ENCODE data around the gene ESX1. TPM values are rescaled to one million over a fixed set of nuclear protein-coding genes. Genes with fewer than 3 reads are reported as not detected.
"Not testable (repeated sequence)": the region's sequence is repeated elsewhere in the genome, so short reads cannot be mapped to it uniquely, and the experiment has no call there.

Gene ESX1
- not detected for total RNA-seq
- long read RNA-seq: 0 reads

DNA sequence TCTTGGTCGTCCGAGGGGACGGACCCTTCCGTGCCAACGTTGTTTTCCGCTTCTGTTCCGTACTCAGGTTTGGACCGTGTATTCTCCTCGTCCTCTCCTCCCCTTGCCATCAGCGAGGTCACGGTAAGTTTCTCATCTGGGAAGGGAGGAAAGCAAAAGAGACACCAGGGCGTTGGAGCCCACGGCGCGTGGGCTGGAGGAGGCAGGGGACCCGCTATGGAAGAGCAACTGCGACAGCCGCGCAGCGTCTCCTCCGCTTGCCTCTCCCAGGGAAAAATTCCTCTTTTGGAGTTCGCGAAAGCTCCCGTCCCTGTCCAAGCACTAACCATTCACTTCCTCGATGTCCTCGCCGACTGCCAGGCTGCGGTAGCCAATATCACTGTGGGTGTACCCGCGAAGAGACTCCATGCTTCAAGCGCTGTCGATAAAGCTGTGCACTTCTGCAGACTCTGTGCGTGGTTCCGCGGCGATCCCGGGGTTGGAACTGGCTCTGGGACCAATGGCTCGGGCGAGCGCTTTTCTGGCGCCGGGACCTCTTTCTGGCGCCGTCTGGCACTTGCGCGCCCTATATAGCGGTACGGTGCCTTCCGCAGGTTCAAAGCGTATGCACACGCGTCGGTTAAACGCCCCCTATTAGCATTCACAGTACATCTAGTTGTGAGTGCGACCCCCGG lies at the start of gene ESX1:
Gene ESX1 (minus strand): TSS at position 492 of the 674 bp plus-strand sequence. CDS start 84 bp downstream, at position 408.
- no peak for DNase-seq (ENCODE audit: missing footprints)
- intact Hi-C loops (cut with DNase I): no loop called here
- ATAC-seq: no peak

DNA sequence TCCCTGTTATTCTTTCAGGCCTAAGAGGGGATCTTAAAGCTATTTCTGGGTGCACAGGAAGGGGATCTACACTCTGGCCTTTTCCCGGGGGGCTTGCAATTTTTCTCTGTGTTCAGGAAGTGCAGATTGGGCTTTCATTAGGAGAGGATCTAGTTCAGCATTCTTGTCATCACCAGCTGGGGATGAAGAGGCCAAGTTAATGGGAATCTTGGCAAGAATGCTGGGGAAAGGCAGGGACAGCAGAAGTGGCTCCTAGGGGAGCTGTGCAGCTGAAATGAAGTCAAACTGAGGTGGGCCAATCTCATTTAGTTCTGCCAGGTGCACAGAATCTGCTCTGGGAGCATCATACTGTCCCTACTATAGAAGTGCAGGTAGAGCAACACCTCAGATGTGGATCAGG lies 40.9 kb upstream of the ESX1 start:
- intact Hi-C loops (cut with DNase I): no loop called here
- ATAC-seq (no peak), DNase-seq (ENCODE audit: missing footprints) (no peak)

DNA sequence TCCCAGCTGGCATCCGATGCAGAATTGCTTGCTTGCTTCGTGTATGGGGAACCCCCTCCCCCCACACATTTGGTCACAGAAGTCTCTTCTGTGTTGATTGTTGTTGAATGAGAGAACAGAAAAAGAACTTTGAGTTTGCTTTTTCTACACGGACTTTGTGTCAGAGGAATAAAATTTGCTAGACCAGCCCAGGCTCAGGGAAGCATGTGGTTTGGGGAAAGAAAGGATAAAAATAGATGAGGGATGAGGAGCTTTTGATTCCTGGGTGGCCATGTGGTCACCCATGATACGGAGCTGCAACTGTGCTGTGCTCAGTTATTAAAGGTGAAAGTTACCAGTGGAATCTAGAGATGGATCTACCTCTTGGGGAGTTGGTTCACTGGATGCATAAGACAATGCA lies 34.2 kb upstream of the ESX1 start:
- intact Hi-C loops (cut with DNase I): no loop called here
- ATAC-seq (no peak), DNase-seq (ENCODE audit: missing footprints) (no peak)

DNA sequence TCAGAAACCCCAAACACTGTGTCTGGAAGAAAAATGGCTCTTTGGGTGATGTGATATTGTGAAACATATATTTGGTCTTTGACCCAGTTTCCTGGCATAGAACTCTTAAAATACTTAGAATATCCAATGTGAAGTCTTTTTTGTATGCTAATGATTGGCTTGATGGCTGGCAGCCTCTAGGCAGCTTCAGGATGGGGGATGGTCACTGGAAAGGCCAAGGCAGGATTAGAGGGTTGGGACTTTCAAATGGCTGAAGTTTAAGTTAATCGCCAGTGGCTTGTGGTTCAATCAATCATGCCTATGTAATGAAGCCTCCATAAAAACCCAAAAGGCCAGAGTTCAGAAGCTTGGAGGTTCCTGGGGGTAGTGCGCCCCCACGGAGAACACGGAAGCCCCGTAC lies 33.5 kb upstream of the ESX1 start:
- intact Hi-C loops (cut with DNase I): no loop called here
- no peak for ATAC-seq
- no peak for DNase-seq (ENCODE audit: missing footprints)

DNA sequence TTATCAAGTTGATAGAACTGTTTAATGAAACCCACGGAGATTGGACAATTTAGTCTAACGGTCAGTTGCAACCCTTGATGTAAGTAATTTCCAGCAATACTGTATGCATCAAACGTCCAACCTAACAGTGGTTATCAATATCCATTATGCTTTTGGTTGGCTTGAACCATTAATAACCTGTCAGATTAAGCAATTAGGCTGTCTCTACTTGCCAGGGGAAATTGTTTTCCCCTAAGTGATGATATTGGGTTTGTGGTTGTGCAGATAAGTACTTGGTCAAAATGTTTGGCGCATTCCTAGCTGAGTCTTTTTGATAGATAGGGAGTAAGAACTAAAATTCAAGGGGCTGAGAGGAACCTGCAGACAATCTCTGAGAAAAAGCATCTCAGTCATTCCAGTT lies 30.5 kb upstream of the ESX1 start:
- intact Hi-C loops (cut with DNase I): no loop called here
- no peak for DNase-seq (ENCODE audit: missing footprints)
- ATAC-seq: no peak

DNA sequence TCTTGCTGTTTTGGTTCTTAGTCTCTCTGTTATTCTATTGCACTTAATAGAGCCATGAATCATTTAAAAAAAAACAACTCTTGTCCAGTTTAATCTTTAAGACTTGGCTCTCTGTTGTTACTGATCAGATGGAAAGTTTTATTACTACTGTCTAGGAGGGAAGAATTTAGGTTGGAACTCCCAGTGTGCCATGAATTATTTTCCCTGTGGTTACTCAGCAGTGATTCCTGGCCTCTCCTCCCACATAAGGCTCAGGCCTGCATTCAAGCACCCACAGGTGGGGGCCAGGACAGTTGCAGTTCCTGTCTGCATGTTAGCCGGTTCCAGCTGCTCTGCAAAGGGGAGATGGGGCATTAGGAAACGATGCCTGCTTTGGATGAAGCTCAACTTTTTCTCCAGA lies 29.8 kb upstream of the ESX1 start:
- intact Hi-C loops (cut with DNase I): no loop called here
- DNase-seq (ENCODE audit: missing footprints) (no peak), ATAC-seq (no peak)

DNA sequence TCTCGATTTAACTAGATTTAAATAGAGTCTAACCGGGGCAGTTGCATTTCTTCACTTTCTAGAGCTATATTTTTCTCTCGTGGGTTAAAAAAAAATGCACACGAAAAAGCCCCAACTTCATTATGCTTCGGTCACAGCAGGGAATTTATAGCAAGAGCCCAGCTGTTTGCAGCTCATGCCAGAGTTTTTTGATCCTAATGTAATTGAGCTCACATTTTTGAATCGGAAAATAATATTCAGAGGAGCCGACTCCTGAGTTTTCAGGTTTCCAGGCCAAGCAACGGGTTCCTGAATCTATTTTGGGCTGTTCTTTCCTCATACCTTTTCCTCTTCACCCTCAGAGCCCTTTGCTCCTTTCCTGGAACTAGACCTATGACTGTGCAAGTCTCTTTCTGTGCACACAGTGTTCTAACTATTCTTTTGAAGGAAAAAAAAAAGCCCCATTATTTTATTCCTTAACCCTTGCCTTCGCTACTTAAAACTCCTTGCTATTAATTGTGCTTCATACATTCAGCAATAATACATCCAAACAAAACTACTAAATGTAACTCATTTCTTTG lies 27.5 kb upstream of the ESX1 start:
- DNase-seq (ENCODE audit: missing footprints): no peak
- ATAC-seq: no peak
- intact Hi-C loops (cut with DNase I): no loop called here

DNA sequence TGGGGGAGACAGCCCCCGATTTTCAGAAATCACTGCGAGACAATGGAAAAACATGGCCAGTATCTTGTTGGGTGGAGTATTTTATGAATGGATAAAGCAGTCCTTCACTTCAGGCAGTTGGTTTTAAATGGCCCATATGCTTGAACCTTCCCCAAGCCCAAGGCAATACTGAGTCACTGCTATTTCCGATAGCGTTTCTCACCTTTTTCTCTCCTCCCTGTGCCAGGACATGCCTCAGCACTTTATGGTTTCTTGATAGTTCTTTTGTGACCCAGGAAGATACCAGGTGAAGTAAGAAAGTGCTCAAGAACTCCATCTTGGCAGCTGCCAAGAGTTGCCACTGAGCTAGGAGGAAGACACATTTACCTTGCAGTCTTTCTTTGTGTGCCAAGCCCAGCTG lies 26.8 kb upstream of the ESX1 start:
- ATAC-seq (no peak), DNase-seq (ENCODE audit: missing footprints) (no peak)
- intact Hi-C loops (cut with DNase I): no loop called here

DNA sequence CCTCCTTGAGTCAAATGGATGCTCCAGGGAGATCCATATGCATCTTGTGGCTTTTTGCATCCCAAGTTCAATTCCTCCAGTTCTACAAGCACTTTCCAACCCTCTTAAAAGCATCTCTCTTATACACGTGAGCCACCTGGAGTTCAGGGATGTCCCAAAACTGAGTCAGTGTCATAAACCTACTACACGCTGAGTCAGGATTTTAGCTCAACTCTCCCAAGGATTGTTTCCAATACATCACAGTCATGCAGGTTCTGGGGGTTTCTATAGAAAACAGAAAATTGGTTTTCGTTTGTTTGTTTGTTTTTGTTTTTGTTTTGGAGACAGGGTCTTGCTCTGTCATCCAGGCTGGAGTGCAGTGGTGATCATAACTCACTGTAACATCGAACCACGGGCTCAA lies 25.9 kb upstream of the ESX1 start:
- no peak for DNase-seq (ENCODE audit: missing footprints)
- ATAC-seq: no peak
- intact Hi-C loops (cut with DNase I): no loop called here

DNA sequence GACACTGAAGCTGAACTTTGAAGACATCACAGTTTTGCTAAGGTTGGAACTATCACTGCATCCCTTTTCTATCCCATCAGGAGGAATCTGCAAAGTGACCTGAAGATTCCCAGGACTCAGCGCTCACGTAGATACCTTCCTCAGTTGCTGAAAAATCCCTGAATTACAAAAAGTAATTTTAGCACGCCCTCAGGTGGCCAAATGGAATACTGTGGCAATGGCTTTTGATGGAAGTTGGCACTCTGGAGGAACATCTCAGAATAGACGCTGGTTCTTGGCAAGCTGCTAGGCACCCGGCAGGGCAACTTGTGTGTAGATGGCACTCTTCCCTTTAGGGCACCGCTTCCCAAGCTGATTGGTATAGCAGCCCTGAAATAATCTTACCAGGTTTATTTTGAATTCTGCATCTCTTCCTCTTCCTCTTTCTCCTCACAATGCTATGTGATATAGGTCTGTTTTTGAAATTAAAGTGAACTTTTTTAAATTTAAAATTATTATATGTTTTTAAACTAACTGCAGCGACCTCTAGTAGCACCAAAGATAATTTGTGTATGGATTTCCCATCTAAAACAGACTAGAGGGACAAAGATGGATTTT lies 16.3 kb upstream of the ESX1 start:
- ATAC-seq (peak; percentile 44), DNase-seq (ENCODE audit: missing footprints) (no peak)
- intact Hi-C loops (cut with DNase I): no loop called here

DNA sequence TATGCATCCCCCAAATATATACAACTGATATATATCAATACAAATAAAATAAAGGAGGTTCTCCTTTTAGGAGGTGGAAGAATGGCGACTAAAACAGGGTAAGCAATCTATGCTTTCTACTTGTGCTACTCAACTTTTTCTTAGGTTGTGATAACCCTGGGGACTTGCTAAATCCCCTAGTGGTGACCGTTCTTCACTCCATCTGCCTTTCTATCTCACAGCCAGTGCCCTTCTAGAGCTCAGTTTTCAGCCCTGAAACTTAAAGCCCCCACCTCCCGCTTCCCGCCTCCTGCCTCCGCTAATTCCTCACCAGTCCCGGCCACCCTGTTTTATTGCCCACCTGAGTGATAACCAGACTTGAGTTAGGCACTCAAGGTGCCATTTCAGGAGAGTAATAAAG lies 15.5 kb upstream of the ESX1 start:
- ATAC-seq (no peak), DNase-seq (ENCODE audit: missing footprints) (no peak)
- intact Hi-C loops (cut with DNase I): no loop called here

DNA sequence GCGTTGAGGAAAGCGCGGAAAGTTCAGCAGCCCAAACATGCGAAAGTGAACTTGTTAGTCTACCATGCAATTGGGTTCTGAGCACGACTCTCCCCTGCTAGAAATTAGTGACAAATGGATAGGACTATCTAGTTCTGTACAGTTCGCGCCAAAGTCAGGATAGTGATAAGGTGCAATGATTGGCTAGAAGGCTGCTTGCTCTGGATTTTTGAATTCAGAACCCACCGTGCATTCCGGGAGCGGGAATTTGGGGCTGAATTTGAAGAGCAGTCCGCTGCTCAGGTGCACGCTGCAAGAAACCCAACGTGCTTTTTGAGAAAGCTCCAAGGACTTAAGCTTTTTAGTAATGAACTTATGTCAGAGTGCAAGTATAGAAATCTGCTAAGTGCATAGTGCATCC lies 732 bp upstream of the ESX1 start:
- DNase-seq (ENCODE audit: missing footprints) (no peak), ATAC-seq (no peak)
- intact Hi-C loops (cut with DNase I): no loop called here

DNA sequence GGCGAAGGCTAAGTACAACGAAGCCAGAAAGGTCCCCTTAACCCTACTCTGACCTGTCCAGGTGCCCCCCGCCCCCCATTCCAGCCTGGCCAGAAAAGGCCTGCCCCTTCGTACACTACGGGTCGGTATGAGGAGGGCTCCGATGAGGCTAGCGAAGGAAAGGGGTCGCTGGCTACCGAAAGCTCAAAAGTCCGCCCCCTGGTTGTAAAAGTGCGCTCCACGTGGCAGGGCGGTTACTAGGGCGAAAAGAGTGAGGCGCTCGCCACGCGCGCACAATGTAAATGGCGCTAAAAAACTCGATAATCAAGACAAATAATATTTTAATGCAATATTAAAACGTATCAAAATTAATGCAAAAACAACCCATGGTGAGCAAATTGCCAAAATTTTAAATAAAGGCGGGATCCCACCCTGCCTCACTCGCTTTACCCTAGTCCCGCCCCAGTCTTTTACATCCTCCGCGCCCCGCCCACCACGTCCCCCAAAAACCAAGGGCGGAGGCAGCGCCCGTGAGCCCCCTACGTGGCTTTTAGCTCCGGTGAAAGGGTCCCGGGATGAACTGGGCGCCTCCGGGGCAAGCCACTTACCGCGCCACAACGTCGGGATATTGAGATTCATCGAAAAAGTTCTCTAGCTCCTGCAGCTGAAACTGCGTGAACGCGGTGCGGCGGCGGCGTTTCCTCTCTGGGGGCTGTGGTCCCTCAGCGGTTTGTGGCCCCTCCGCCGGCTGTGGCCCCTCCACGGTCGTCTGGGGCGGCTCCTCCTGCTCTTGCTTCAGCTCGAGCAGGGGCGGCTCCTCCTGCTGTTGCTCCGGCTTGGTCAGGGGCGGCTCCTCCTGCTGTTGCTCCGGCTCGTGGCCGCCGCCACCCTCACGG lies 929 bp downstream of the ESX1 start:
- intact Hi-C loops (cut with DNase I): no loop called here
- ATAC-seq (no peak), DNase-seq (ENCODE audit: missing footprints) (no peak)

DNA sequence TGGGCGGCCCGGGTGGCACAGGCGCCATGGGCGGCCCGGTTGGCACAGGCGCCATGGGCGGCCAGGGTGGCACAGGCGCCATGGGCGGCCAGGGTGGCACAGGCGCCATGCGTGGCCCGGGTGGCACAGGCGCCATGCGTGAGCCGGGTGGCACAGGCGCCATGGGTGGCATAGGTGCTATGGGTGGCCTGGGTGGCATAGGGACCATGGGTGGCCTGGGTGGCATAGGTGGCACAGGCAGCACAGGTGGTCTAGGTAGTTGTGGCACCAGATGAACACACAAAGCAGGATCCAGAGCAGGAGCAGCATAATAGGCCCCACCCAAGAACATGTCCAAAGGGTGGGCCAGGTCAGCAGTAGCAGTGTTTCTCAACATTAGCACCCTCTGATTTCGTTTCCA lies 4.3 kb downstream of the ESX1 start:
- ATAC-seq: no peak
- DNase-seq (ENCODE audit: missing footprints): no peak
- intact Hi-C loops (cut with DNase I): no loop called here

DNA sequence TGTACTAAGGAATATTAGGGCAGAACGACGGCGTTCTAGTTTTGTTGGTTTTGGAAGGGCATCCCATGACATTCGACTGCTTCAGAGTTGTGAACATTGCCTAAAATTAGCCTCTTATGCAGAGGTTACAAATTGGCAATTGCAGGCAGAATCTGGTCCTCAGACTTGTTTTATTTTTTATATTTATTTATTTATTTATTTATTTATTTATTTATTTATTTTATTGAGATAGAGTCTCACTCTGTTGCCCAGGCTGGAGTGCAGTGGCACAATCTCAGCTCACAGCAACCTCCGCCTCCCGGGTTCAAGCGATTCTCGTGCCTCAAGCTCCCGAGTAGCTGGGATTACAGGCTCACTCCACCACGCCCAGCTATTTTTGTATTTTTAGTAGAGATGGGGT lies 24.7 kb downstream of the ESX1 start:
- DNase-seq (ENCODE audit: missing footprints); ATAC-seq; intact Hi-C loops (cut with DNase I): not testable (repeated sequence)

DNA sequence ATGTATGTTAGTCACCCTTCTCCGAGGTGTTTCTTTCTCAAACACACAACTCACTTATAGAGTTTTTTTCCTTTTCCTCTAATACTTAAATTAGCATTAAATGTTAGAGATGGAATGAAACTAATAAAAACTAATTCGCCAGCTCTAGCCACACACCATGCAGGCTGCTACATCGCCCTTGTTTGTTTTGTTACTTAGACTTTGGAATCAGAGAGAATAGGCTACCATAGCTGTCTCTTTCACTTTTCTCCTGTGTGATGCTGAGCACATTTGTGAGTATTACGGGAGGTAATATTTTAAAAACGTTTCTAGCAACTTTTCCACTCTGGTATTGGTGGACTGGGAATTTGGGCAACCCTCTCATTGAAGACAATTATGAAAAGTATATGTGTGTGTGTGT lies 43.5 kb downstream of the ESX1 start:
- no peak for ATAC-seq
- DNase-seq (ENCODE audit: missing footprints): no peak
- intact Hi-C loops (cut with DNase I): no loop called here

DNA sequence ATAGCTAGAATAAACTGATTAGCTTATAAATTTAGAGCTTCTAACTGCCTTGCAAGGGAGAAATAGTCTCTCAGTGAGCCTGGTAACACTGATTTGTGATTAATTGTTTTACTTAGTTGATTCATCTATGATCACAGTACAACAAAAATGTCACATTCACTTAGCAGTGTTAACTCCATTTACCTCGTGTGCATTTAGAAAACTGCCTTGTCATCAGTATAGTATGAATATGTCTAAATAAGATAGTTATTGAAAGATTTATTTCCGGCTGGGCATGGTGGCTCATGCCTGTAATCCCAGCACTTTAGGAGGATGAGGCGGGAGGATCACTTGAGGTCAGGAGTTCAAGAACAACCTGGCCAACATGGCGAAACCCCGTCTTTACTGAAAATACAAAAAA lies 49.2 kb downstream of the ESX1 start:
- intact Hi-C loops (cut with DNase I): no loop called here
- DNase-seq (ENCODE audit: missing footprints): no peak
- no peak for ATAC-seq
